ENCODE measurements around the gene RNF149.

DNA sequence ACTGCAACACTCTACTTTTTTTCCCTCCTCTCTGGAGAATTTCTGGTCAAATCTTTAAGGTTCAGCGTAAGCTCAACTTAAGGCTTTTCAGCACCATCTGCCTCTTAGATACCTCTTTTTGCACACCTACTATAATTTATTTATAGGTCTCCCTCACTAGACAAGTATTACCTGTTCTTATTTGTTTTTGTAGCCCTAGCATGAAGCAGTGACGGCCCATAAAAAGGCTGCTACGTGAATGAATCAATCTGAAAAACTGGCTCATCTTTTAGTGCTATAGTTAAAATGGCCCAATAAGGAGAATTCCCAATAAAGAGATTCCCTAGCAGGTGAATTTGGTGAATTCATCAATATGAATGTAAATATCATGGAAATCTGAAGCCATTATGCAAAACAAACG, 6.5 kb downstream of the RNF149 start:
- TF ChIP-seq, protein P1, sequence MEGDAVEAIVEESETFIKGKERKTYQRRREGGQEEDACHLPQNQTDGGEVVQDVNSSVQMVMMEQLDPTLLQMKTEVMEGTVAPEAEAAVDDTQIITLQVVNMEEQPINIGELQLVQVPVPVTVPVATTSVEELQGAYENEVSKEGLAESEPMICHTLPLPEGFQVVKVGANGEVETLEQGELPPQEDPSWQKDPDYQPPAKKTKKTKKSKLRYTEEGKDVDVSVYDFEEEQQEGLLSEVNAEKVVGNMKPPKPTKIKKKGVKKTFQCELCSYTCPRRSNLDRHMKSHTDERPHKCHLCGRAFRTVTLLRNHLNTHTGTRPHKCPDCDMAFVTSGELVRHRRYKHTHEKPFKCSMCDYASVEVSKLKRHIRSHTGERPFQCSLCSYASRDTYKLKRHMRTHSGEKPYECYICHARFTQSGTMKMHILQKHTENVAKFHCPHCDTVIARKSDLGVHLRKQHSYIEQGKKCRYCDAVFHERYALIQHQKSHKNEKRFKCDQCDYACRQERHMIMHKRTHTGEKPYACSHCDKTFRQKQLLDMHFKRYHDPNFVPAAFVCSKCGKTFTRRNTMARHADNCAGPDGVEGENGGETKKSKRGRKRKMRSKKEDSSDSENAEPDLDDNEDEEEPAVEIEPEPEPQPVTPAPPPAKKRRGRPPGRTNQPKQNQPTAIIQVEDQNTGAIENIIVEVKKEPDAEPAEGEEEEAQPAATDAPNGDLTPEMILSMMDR (IDR thresholded peaks at IDR 0.05), result no peak
- TF ChIP-seq POLR2AphosphoS5 (IDR thresholded peaks at IDR 0.05), result no peak
- no peak for TF ChIP-seq POLR2A (IDR thresholded peaks at IDR 0.05)
